ENCODE data around the gene WDR47. TPM values are rescaled to one million over a fixed set of nuclear protein-coding genes. Genes with fewer than 3 reads are reported as not detected.
"Not testable (repeated sequence)": the region's sequence is repeated elsewhere in the genome, so short reads cannot be mapped to it uniquely, and the experiment has no call there.

Gene WDR47
- total RNA-seq, 1 donor from 2014 or later, result 17.3 TPM

DNA sequence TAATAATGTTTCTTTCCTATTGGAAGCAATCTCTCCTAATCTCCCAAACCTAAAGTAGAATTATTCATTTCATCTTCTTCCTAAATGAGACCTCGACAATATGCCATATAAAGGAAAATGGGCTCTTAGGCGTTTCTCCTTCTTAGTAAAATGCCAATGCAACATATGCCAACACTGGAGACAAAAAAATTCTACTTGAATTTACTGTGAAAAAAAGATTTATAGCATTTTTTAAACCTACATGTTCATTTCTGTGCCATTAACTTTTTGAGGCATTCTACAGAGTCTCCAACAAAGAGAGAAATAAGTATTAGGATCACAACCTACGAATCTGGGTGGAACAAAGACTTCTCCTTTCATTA lies 1.3 kb downstream of the WDR47 start:
- Histone ChIP-seq H3K36me3 (no peaks in the 10 kb centered on the region), H3K79me2 (ENCODE audit: low read depth) (peaks cover 24% of the 10 kb centered on the region), H3K27me3 (peaks cover 5% of the 10 kb centered on the region), H3K4me1 (peaks cover 8% of the 10 kb centered on the region), H2AFZ (replicated peaks) (peak overlapping the region; percentile 63), H4K20me1 (ENCODE audit: low read depth) (no peaks in the 10 kb centered on the region), H3K4me2 (peak overlapping the region; percentile 97), H3K9ac (no peak overlapping the region), H3F3A (ENCODE audit: low read depth) (peaks cover 26% of the 10 kb centered on the region), H3K4me3 (peak overlapping the region; percentile 85), H3K9me3 (ENCODE audit: low read depth) (no peaks in the 10 kb centered on the region), H3K27ac (no peak overlapping the region)
- no peaks in the 10 kb centered on the region for H3K9me3 Mint-ChIP-seq
- no peak for TF ChIP-seq EZH2 (IDR thresholded peaks at IDR 0.05)
- TF ChIP-seq, protein P1, sequence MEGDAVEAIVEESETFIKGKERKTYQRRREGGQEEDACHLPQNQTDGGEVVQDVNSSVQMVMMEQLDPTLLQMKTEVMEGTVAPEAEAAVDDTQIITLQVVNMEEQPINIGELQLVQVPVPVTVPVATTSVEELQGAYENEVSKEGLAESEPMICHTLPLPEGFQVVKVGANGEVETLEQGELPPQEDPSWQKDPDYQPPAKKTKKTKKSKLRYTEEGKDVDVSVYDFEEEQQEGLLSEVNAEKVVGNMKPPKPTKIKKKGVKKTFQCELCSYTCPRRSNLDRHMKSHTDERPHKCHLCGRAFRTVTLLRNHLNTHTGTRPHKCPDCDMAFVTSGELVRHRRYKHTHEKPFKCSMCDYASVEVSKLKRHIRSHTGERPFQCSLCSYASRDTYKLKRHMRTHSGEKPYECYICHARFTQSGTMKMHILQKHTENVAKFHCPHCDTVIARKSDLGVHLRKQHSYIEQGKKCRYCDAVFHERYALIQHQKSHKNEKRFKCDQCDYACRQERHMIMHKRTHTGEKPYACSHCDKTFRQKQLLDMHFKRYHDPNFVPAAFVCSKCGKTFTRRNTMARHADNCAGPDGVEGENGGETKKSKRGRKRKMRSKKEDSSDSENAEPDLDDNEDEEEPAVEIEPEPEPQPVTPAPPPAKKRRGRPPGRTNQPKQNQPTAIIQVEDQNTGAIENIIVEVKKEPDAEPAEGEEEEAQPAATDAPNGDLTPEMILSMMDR (IDR thresholded peaks at IDR 0.05), result no peak
- no peak for TF ChIP-seq EZH2phosphoT487 (IDR thresholded peaks at IDR 0.05)
- no peak for DNase-seq (ENCODE audit: low spot score)
- H3K27ac Mint-ChIP-seq, result peak overlapping the region; percentile 94
- H3K27me3 Mint-ChIP-seq (ENCODE audit: insufficient read depth, low read depth), result peaks cover 4% of the 10 kb centered on the region
- H3K4me3 Mint-ChIP-seq, result peak overlapping the region; percentile 96
- no peaks in the 10 kb centered on the region for H3K36me3 Mint-ChIP-seq
- H3K4me1 Mint-ChIP-seq, result peaks cover 17% of the 10 kb centered on the region

DNA sequence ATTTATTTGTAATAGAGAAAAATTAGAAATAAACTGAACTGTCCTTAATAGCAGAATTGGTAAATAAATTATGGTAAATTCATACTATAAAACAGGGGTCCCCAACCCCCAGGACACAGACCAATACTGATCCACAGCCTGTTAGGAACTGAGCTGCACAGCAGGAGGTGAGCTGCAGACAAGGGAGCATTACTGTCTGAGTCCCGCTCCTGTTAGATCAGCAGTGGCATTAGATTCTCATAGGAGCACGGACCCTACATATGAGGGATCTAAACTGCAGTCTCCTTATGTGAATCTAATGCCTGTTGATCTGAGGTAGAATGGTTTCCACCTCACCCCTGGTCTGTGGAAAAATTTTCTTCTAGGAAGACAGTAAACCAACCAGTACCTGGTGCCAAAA lies 7.5 kb downstream of the WDR47 start:
- no peaks in the 10 kb centered on the region for H3F3A ChIP-seq (ENCODE audit: low read depth)
- Mint-ChIP-seq H3K9me3 (no peaks in the 10 kb centered on the region), H3K27ac (no peak overlapping the region), H3K4me1 (peaks cover 2% of the 10 kb centered on the region), H3K27me3 (ENCODE audit: insufficient read depth, low read depth) (no peaks in the 10 kb centered on the region), H3K36me3 (no peaks in the 10 kb centered on the region), H3K4me3 (no peak overlapping the region)
- no peak overlapping the region for H3K4me3 ChIP-seq
- no peak for TF ChIP-seq EZH2phosphoT487 (IDR thresholded peaks at IDR 0.05)
- no peak for TF ChIP-seq EZH2 (IDR thresholded peaks at IDR 0.05)
- TF ChIP-seq, protein P1 (IDR thresholded peaks at IDR 0.05), result no peak
- H3K9ac ChIP-seq, result no peak overlapping the region
- H3K9me3 ChIP-seq (ENCODE audit: low read depth), result no peaks in the 10 kb centered on the region
- H3K36me3 ChIP-seq, result no peaks in the 10 kb centered on the region
- H2AFZ ChIP-seq (replicated peaks), result no peak overlapping the region
- H3K4me1 ChIP-seq, result peaks cover 7% of the 10 kb centered on the region
- DNase-seq (ENCODE audit: low spot score), result peak; percentile 45
- H3K27ac ChIP-seq, result no peak overlapping the region
- no peak overlapping the region for H3K4me2 ChIP-seq
- H3K79me2 ChIP-seq (ENCODE audit: low read depth), result peaks cover 10% of the 10 kb centered on the region
- H3K27me3 ChIP-seq, result no peaks in the 10 kb centered on the region
- no peaks in the 10 kb centered on the region for H4K20me1 ChIP-seq (ENCODE audit: low read depth)

DNA sequence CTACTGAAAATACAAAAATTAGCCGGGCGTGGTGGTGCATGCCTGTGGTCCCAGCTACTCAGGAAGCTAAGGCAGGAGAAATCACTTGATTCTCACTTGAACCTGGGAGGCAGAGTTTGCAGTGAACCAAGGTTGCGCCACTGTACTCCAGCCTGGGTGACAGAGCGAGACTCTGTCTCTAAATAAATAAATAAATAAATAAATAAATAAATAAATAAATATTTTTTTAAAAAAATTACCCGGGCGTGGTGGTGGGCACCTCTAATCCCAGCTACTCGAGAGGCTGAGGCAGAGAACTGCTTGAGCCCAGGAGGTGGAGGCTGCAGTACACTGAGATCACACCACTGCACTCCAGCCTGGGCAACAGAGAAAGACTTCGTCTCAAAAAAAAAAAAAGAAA lies 12.4 kb downstream of the WDR47 start:
- H3K4me3 Mint-ChIP-seq; H3K27me3 Mint-ChIP-seq (ENCODE audit: insufficient read depth, low read depth); H3K4me2 ChIP-seq; H3K4me1 ChIP-seq; H2AFZ ChIP-seq (replicated peaks); H3K36me3 ChIP-seq; H3K36me3 Mint-ChIP-seq; H3K79me2 ChIP-seq (ENCODE audit: low read depth); H3K4me3 ChIP-seq; H3K9ac ChIP-seq; H3K27me3 ChIP-seq; H4K20me1 ChIP-seq (ENCODE audit: low read depth); DNase-seq (ENCODE audit: low spot score); H3K9me3 ChIP-seq (ENCODE audit: low read depth); H3K27ac Mint-ChIP-seq; H3K9me3 Mint-ChIP-seq; H3K4me1 Mint-ChIP-seq; H3F3A ChIP-seq (ENCODE audit: low read depth); H3K27ac ChIP-seq: not testable (repeated sequence)

DNA sequence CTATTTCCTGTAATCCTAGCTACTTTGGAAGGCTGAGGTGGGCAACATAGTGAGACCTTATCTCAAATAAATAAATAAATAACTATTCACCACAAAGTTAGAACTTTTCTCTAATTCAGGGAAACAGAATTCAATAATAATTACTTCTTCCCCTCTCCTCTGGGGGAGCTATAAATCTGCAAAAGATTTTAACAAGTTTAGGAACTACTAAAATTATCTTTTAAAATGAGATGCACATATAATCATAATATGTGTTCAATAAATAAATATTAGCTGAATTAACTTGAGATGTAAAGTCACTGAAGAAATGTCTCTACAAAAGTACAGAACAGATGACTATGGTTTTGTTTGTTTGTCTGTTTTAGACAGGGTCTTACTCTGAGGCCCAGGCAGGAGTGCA lies 14.1 kb downstream of the WDR47 start:
- no peak overlapping the region for H3K4me3 Mint-ChIP-seq
- H3K4me3 ChIP-seq, result no peak overlapping the region
- H3F3A ChIP-seq (ENCODE audit: low read depth), result no peaks in the 10 kb centered on the region
- no peaks in the 10 kb centered on the region for H3K27me3 ChIP-seq
- H3K27ac Mint-ChIP-seq, result no peak overlapping the region
- H4K20me1 ChIP-seq (ENCODE audit: low read depth), result no peaks in the 10 kb centered on the region
- TF ChIP-seq EZH2phosphoT487 (IDR thresholded peaks at IDR 0.05), result no peak
- TF ChIP-seq, protein P1 (IDR thresholded peaks at IDR 0.05), result peak; percentile 26
- no peaks in the 10 kb centered on the region for H3K36me3 ChIP-seq
- no peaks in the 10 kb centered on the region for H3K4me1 ChIP-seq
- H3K27me3 Mint-ChIP-seq (ENCODE audit: insufficient read depth, low read depth), result no peaks in the 10 kb centered on the region
- no peaks in the 10 kb centered on the region for H3K36me3 Mint-ChIP-seq
- DNase-seq (ENCODE audit: low spot score), result no peak
- no peak overlapping the region for H2AFZ ChIP-seq (replicated peaks)
- no peaks in the 10 kb centered on the region for H3K79me2 ChIP-seq (ENCODE audit: low read depth)
- H3K9me3 ChIP-seq (ENCODE audit: low read depth), result no peaks in the 10 kb centered on the region
- no peak overlapping the region for H3K9ac ChIP-seq
- no peak overlapping the region for H3K4me2 ChIP-seq
- H3K4me1 Mint-ChIP-seq, result no peaks in the 10 kb centered on the region
- H3K27ac ChIP-seq, result no peak overlapping the region
- H3K9me3 Mint-ChIP-seq, result no peaks in the 10 kb centered on the region

Data from neural progenitor cell (in vitro differentiated cells).